GM19025 (cell line): ENCODE data around the gene DDX42.
"Not testable (repeated sequence)": the region's sequence is repeated elsewhere in the genome, so short reads cannot be mapped to it uniquely, and the experiment has no call there.

Experiments
- ATAC-seq: cut with Tn5 transposase; IDR thresholded peaks from one replicate; pipeline ENCODE4 v1.9.1; 2021; ENCODE audit warnings: mild to moderate bottlenecking, low read depth, moderate library complexity; ENCODE audit not compliant: unreplicated experiment

Gene DDX42

DNA sequence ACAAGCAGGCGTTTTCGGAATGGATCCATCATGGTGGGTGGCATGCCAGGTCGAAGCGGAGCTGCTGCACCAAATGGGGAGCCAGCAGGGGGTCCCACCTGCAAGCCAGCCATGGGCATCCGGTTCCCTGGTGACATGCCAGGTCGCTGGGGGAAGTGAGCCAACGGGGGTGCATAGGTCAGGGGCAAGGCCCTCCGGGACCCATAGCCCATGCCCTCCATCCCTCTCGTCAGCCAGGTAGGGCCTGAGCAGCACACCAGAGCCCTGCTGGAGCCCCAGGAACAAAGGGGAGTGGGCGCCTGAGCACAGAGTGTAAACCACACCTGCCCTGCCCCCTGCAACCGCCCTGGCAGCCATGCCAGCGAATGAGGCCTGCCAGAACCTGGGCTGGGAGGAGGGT lies 63.5 kb downstream of the DDX42 start:
- ATAC-seq = no peak

DNA sequence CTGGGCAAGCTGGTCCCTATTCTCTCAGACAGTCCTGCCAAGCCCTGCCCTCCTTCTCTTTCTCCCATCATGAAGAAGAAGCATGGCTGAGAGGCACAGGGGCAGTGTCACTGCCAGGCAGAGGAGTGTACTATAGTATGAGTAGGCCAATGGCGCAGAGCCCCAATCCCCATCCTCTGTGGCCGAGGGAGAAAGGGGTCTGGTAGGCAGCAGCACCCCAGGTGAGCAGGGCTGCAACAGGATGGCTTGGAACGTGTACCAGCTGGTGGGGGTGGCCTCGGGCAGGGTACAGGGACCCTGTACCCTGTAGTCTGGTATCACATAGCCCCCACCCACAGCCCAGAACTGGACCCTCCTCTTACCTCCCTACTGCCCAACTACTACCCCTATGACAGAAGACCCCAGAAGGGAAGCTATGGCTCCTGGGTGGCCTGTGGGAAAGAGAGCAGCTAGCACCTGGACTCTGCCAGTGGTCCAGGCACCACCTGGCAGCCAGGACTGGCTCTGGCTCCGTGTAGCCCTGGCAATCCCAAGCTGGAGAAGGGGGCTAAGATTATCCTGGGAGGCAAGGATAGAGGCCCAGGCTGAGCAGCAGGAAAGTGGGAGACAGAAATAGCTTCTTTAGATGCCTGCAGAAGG lies 64.1 kb downstream of the DDX42 start:
- no peak for ATAC-seq

DNA sequence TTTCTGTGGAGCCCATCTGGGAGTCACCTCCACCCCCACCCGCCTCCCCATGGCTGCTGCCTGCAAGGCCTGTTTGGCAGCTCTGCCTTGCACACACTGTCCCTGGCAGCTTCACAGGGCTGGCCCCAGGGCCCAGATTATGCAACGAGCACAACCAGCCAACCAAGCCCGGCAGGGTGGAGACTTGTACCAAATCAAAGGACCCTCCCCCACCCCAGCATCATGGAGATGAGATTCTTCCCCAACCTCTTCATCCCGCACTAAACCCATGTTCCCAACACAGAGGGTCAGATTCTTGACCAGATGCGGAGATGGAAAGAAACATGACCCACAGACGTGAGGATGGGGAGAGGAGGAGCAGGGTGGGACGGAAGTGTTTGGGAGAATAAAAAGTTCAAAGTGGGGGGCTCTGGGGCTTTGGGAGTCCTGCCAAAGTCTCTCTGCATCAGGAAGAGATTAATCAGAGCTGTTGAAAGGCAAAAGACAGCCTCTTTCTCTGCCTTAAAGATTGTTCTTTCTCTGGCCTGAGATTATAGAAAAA lies 64.7 kb downstream of the DDX42 start:
- ATAC-seq = no peak

DNA sequence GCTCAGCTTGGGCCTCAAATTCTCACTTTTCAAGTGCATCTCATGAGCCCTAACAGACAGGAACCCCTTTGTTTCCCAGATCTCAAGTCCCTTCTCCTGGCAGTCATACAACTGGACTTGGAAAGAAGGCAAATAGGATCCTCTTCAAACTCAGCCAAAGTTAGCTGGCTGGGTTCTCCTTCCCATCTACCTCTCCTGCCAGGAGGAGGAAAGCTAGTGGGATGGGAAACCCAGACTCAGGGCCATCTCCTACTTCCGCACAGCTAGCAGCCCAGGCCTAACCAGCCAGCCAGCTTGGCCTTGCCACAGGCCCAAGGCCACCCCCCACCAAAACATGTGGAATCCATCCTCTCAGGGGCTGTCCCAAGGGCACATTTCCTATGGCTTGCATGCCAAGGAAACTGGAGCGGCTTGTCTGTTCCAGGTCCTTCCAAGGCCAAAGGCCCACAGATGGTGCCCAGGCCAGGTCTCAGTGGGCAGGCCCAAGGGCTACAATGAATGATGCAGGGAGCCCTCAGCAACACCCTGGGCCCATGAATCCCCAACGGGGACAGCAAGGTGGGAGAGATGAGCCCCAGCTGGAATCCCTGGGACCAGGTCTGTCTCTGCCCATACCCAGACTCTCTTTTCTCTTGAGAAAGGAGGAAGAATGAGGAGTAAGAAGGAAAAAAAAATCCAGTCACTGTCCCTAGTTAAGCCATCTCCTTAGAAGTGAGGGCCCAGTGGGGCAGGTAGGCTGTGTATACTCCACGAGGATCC lies 66.8 kb downstream of the DDX42 start:
- no peak for ATAC-seq

DNA sequence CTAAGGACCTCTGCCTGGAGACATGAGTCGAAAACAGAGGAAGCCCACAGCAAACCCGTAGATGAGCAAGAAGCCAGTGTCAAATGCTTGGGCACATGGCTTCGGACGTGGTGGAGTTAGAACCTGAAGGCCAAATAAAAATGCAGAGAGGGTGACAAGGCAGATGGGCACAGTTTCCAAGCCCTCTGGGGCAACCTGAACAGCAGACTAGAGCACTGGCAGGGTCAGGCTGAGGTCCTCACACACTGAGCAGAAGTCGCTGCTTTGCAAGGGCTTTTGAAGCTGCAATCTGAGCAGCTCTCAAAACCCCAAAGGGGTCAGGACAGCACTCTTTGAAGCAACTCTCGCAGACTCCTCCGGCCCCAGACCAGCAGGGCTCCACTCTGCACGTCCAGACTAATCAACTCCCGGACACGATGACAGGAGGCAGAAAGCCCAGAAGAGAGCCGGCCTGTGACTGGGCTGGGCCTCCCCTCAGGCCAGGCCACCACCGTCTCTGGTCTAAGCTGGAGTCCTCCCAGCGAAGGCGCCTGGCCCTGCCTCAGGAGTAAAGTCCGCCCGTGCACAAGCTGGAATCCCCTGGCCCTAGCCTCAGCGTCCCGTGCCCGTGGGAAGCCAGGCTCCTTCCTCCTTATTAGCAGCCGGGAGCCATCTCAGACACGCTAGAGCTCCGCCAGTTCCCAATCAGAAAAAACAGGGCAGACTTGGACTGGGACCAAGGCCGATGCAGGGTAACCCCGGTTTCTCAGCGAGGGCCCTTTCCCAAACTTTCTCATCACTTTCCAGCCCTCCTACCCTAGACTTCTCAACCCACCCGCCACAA lies 67.6 kb downstream of the DDX42 start:
- ATAC-seq = no peak

DNA sequence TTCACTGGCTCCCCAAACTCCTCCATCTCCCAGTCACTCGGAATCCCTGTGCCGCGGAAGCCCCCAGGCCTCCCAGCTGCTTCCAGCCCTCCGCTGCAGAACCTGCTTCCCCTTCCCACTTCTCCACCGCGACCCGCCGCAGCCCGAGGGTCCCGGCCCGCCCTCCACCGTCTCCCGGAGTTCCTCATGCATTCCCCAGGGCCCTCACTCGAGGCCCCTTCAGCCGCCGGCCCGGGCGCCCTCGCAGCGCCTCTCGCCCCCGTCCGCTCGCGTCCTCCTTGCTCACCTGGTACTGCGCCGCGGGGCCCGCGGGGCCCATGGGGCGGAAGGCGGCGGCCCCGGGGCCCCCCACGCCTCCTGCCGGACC lies 68.2 kb downstream of the DDX42 start:
- peak; percentile 28 for ATAC-seq

DNA sequence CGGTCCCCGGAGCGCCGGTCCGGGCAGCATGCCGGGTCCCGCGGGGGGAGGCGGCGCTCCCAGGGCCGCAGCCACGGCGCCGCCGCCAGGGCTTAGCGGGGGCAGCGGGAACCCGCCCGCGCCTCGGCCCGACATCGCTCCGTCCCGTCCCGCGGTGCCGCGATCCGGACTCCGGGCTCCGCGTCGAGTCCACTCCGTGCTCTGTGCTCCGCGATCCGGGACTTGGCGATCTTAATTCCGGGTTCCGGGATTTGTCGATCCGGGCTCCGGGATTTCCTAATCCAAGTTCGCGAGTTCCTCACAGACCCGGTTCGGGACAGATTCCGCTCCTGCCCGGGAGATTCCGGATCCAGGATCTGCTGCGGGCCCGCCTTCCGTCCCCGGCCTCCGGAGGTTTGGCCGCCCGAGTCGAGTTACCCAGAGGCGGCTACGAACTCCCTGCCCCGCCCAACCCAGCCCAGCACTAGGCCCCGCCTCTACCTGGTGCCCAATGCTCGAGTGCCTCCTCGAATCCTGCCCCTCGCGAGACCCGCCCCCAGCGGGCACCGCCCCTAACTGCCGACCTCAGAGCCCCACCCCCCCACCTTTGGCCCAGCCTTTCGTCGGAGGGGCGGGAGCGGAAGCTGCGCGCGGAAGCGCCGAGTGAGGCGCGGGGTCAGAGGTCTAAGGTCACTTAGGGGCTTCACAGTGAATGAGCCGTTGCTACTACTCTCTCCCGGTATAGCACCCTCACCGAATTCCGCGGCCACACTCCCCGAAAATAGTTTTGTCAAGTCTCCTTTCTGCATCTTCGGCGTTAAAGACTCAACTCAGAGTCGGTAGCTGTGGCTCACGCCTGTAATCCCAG lies 68.8 kb downstream of the DDX42 start, which contains the start of gene SMARCD2:
Gene SMARCD2, minus strand, starts transcription at position 146 of the 847 bp plus-strand sequence. Its CDS starts 11 bp downstream, at position 135.
- ATAC-seq = peak; percentile 78

DNA sequence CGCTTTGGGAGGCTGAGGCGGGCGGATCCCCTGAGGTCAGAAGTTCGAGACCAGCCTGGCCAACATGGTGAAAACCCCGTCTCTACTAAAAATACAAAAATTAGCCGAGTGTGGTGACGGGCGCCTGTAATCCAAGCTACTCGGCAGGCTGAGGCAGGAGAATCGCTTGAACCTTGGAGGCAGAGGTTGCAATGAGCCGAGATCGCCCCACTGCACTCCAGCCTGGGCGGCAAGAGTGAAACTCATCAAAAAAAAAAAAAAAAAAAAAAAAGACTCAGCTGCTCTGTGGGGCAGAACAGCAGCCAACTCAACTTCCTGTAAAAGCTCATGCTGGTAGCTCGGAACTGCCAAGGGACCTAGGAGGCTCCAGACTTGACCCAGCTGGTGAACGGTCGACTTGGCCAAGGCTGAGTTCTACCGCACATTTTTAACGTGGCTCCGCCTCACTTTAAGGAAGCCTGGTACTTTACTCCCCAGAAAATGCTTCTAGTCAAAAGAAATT lies 69.5 kb downstream of the DDX42 start:
- ATAC-seq = not testable (repeated sequence)

DNA sequence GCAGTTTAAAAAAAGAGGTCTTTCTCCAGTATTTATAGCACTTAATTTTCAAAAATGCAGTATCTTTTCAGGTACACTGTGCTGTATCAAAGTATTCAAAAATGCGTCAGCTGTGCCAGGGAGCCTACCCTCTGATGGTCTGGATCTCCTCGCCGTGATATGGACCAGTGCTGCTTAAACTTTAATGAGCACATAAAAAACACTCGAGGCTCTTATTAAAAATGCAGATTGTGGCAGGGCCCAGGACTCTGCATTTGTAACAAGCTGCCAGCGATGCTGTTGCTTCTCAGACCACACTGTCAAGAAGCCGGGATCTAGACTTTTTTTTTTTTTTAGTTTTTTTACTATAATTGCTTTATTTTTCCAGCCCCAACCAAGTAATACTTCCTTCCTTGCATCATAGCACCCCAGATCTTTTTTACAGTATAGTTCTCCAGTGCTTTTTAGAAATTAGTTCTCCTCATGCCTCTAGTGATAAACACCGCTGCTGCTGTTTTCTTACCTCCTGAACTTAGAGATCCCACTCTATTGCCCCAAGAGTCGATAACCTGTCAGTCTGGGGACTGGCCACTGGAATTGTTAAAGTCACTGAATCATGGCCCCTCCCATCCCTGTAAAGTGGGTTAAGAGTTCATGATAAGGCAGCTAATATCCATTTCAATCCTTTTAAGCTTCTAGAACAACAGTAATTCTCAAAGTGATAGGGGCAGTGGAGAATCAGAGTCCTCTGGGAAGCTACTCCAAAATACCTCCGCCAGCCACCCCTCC lies 70.1 kb downstream of the DDX42 start:
- no peak for ATAC-seq

DNA sequence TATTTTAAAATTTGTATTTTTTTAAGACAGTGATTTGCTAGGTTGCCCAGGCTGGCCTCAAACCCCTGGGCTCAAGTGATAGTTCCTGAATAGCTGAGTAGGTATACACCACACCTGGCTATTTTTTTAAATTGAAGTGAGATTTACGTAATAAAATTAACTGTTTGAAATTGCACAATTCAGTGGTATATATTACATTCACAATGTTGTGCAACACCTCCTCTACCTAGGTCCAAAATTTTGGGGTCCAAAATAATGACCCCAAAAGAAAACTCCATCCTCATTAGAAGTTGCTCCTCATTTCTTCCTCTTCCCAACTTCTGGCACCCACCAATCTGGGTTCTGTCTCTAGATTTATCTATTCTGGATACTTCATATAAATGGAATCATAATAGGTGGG lies 71.5 kb downstream of the DDX42 start:
- no peak for ATAC-seq

DNA sequence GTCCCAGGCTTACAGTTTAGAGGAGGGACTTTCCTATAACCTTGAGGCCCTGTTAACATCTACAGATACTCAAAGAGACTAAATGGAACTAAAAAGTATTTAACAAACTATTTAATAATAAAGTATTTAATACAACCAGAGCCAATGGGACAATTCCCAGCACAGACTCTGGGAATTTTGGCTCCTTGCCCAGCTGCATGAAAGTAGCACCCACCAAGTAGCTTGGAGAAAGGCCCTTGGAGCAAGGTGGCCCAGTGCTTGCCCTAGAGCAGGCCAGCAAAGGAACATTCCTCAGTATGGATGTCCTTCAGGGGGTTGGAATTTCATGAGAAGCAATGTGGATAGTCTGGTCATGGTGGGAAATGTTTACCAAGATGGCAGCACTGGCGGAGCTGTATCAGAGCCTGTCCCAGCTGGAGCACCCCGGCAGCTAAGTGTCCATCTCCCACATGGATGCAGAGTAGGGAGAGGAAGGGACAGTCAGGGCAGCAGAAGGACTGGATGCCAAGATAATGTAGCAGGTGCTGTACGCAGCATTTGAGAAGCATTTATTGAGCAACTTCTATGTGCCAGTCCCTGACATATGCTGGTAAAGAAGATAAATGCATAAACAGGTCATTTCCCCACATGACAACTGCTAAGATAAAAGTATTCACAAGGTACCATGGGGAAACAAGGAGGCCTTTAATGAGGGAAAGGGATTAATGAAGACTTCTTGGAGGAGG lies 73.7 kb downstream of the DDX42 start:
- no peak for ATAC-seq

DNA sequence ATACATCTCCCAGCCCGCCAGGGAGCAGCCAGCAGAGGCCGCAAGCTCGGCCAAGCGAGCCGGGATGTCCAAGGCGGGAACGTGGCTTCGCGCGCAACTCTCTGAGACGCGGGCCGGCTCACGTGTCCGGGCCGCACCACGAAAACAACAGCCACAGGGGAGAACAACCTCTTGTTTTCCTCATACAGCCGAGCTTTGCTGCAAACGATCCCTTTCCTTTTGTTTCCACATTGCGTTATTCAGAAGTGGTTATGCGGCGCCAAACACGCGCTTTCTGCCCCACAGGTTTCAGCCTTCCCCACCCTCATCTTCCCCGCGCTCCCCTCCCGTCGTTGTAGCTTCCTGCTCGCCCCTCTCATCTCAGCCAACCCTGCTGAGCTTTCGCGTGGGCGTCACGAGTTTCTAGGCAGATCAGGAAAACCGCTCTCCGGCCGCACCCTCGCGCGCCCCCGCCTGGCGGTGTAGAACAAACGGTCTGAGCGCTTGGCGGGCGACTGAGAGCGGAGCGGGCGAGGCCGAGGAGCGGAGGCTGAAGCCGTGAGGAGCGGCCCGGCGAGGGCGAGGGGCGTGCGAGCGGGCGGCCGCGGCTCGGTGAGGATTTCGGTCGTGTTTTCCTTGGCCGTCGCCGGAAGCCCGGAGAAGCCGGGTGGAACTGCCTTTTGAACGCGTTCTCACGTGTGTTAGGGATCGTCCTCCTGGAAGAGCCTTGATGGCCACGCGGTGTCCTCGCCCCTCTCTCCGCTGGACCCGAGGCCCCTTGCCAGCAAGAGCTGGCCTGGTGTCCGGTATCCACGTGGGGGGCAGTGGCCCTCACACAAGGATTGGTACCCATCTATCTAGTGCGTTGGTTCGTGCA lies 75.1 kb downstream of the DDX42 start:
- ATAC-seq = peak; percentile 92

DNA sequence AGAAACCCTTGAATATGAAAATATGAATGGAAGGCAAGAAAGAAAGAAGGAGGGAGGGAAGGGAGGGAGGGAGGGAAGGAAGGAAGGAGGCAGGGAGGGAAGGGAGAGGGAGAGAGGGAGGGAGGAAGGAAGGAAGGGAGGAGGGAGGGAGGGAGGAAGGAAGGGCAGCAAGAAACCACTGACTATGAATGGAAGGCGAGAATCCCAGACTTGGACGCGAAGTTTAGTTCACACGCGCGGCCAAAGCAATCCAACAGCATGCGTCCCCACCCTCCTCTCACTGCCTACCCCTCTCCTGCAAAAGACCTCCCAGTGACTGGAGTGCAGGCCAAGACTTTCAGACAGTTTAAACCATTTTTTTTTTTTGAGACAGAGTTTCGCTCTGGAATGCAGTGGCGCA lies 76.4 kb downstream of the DDX42 start:
- no peak for ATAC-seq

DNA sequence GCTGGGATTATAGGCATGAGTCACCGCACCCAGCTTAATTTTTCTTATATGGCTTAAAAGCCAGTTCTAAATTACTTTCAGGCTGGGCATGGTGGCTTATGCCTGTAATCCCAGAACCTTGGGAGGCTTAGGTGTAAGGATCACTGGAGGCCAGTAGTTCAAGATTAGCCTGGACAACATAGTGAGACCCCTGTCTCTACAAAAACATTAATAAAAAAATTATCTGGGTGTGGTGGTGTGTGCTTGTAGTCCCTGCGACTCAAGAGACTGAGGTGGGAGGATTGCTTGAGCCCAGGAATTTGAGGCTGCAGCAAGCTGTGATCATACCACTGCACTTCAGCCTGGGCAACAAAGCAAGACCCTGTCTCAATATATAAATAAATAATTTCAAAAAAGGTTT lies 79.3 kb downstream of the DDX42 start:
- ATAC-seq = no peak

DNA sequence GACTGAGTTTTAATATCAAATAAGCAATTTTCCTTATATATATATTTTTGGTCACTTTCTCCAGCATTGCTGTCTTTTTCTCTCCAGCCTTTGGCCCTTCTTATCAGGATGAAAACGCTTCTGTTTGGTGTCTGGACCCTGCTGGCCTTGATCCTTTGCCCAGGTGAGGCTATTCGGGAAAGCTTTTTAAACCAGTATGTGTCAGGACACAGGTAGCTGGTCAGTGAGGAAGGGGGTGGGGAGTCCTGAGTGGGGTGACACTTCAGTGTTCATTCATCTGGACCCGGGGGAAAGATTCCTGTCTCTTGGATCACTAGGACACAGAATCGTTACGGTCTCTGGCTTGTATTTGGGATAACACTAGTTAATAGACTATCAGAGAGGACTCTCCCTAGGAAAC lies 80.7 kb downstream of the DDX42 start:
- no peak for ATAC-seq

DNA sequence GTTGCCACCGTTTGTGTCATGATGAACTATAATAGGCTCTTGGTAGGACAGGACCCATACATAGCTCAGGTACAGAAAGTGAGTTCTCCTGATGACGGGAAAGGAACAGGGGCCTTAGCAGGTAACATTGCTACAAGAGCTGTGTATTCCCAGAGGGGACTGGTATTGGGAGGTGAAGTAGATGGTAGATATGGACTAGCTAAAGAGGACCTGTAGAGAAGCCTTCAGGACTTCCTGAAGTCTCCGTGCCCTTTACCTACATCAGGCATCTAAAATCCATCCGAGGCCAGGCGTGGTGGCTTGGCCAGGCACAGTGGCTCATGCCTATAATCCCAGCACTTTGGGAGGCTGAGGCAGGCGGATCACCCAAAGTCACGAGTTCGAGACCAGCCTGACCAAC lies 81.2 kb downstream of the DDX42 start:
- no peak for ATAC-seq

DNA sequence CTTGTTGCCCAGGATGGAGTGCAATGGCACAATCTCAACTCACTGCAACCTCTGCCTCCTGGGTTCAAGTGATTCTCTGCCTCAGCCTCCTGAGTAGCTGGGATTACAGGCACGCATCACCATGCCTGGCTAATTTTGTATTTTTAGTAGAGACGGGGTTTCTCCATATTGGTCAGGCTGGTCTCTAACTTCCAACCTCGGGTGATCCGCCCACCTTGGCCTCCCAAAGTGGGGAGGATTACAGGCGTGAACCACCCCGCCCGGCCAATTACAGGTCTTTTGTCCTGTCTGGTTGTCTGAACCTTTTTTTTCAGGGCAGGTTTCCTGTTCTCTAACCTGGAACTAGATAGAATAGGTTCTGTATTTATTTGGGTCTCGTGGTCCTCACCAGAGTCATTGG lies 82.5 kb downstream of the DDX42 start:
- not testable (repeated sequence) for ATAC-seq

DNA sequence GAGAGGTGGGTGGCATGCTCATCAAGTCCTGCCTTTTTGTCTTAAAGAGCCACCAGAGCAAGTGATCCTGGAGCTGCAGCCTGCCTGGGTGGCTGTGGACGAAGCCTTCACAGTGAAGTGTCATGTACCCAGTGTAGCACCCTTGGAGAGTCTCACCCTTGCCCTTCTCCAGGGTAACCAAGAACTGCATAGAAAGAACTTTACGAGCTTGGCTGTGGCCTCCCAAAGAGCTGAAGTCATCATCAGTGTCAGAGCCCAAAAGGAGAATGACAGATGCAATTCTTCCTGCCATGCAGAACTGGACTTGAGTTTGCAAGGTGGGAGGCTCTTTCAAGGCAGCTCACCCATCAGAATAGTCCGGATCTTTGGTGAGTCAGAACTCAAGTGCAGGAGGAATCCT lies 85.3 kb downstream of the DDX42 start:
- no peak for ATAC-seq
